AG04449 (cell line): Measurements from ENCODE around the gene ZNF292.

Experiments used
- CTCF ChIA-PET: fragments of 350-600 bp; formaldehyde crosslinking; extraction: SDS; loops from one replicate; lab custom pipeline; 2021; ENCODE audit warnings: antibody characterized with exemption; lab: Yijun Ruan, JAX
- POLR2A ChIA-PET: fragments of 400-600, 350-600 bp; formaldehyde crosslinking; extraction: SDS; loops from one replicate; lab custom pipeline; 2020; ENCODE audit warnings: antibody characterized with exemption, inconsistent platforms; lab: Yijun Ruan, JAX
- DNase-seq: peaks from one replicate; pipeline ENCODE4 v3.0.0-alpha.2; 2010; ENCODE audit warnings: low read depth, low spot score
- H3K4me3 ChIP-seq: 2 replicates; pipeline ENCODE4 v1.5.1; 2011; ENCODE audit warnings: low read depth, mild to moderate bottlenecking, control low read depth, low read length
- CTCF ChIP-seq: IDR thresholded peaks from one replicate; pipeline ENCODE4 v1.5.1; 2011; ENCODE audit warnings: mild to moderate bottlenecking, moderate library complexity, low read length, control low read depth, inconsistent platforms; ENCODE audit not compliant: insufficient read depth; ENCODE audit errors: missing control alignments

ZNF292 gene

GRCh38 chr6:87171938-87172633 lies 16.7 kb downstream of the ZNF292 start:
- POLR2A ChIA-PET = no interaction called here
- no peak overlapping the region for H3K4me3 ChIP-seq
- no peak for DNase-seq
- CTCF ChIA-PET = interaction anchor here (1.3 to 2.1 kb wide), 2 partner anchors 10 to 29 kb away, joined by 3 to 8 read pairs; no protein-coding TSS in a partner anchor
- no peak for TF ChIP-seq CTCF

GRCh38 chr6:87174078-87174579 lies 18.8 kb downstream of the ZNF292 start:
- POLR2A ChIA-PET = interaction anchor here (1.5 kb wide), 1 partner anchor 18 kb away, joined by 3 read pairs; no protein-coding TSS in a partner anchor

GRCh38 chr6:87176493-87176892 lies 21.1 kb downstream of the ZNF292 start:
- POLR2A ChIA-PET = no interaction called here
- no peak for DNase-seq
- no peak overlapping the region for H3K4me3 ChIP-seq
- CTCF ChIA-PET = no interaction called here
- no peak for TF ChIP-seq CTCF

More at GRCh38 chr6:87174078-87174579, 18.8 kb downstream of the ZNF292 start:
- CTCF ChIA-PET = interaction anchor here (2.1 kb wide), 1 partner anchor 8 kb away, joined by 8 read pairs; no protein-coding TSS in a partner anchor
- H3K4me3 ChIP-seq = no peak overlapping the region
- TF ChIP-seq CTCF = no peak
- no peak for DNase-seq

GRCh38 chr6:87180105-87180728 lies 24.9 kb downstream of the ZNF292 start:
- POLR2A ChIA-PET = no interaction called here
- CTCF ChIA-PET = no interaction called here
- TF ChIP-seq CTCF = no peak
- no peak for DNase-seq
- no peak overlapping the region for H3K4me3 ChIP-seq

- H3K4me3 ChIP-seq = no peak overlapping the region
- TF ChIP-seq CTCF = no peak
- no peak for DNase-seq
- CTCF ChIA-PET = interaction anchor here (1.2 kb wide), 1 partner anchor 9 kb away, joined by 8 read pairs; no protein-coding TSS in a partner anchor
- POLR2A ChIA-PET = no interaction called here
These were observed 26.5 kb downstream of the ZNF292 start for GRCh38 chr6:87181903-87182302.

- ChIA-PET CTCF (interaction anchor here (1.2 kb wide), 1 partner anchor 9 kb away, joined by 8 read pairs; no protein-coding TSS in a partner anchor), POLR2A (no interaction called here)
- TF ChIP-seq CTCF = no peak
- H3K4me3 ChIP-seq = no peak overlapping the region
- no peak for DNase-seq
These were observed 27.0 kb downstream of the ZNF292 start for GRCh38 chr6:87182321-87182720.
